CD4-positive, alpha-beta memory T cell (primary cell): ENCODE measurements around the gene DOCK9. TPM values are rescaled to one million over a fixed set of nuclear protein-coding genes. Genes with fewer than 3 reads are reported as not detected.

ENCODE experiments used
- CTCF ChIA-PET: fragments of 350-600 bp; sonication (Branson Sonifier 250); formaldehyde crosslinking; loops from one replicate; lab custom pipeline; 2021; ENCODE audit warnings: inconsistent platforms; ENCODE audit not compliant: partially characterized antibody; lab: Charles Lee
- POLR2A ChIA-PET: fragments of 350-600 bp; sonication (Branson Sonifier 250); formaldehyde crosslinking; loops from one replicate; lab custom pipeline; 2021; ENCODE audit not compliant: partially characterized antibody; lab: Charles Lee
- DNase-seq, 5 donors: peaks; one replicate each; pipeline versions ENCODE4 v3.0.0 to v3.0.0-alpha.2; 2020 to 2022; ENCODE audit warnings: mixed read lengths in 1 of 5
- H3K27ac ChIP-seq: one replicate; pipeline ENCODE4 v1.7.0; 2013; ENCODE audit warnings: low read depth, low read length
- H3K27me3 ChIP-seq: 2 replicates; pipeline ENCODE4 v1.7.0; 2013; ENCODE audit warnings: mild to moderate bottlenecking, low read length, moderate library complexity; ENCODE audit not compliant: insufficient read depth
- H3K36me3 ChIP-seq: 2 replicates; pipeline ENCODE4 v1.7.0; 2013; ENCODE audit warnings: mild to moderate bottlenecking, low read length, moderate library complexity; ENCODE audit not compliant: insufficient read depth
- H3K4me1 ChIP-seq: 2 replicates; pipeline ENCODE4 v1.7.0; 2013; ENCODE audit warnings: mild to moderate bottlenecking, low read length, moderate library complexity; ENCODE audit not compliant: insufficient read depth
- H3K4me3 ChIP-seq, 2 donors: one replicate each; pipeline ENCODE4 v1.7.0; 2013; ENCODE audit warnings: low read length in 2 of 2, mild to moderate bottlenecking in 1 of 2
- H3K9me3 ChIP-seq, 2 donors: one replicate each; pipeline ENCODE4 v1.7.0; 2013; ENCODE audit warnings: low read length in 2 of 2, control low read depth in 1 of 2; ENCODE audit not compliant: control insufficient read depth in 1 of 2
- H3K27ac Mint-ChIP-seq, 7 donors: one replicate each; pipeline ENCODE4 v1.8.0; 2020 to 2021; ENCODE audit warnings: mixed read lengths in 7 of 7, mild to moderate bottlenecking in 6 of 7, inconsistent platforms in 3 of 7, moderate library complexity in 3 of 7
- H3K27me3 Mint-ChIP-seq, 2 donors: one replicate each; pipeline ENCODE4 v1.8.0; 2020 to 2021; ENCODE audit warnings: mixed read lengths in 2 of 2
- H3K36me3 Mint-ChIP-seq, 2 donors: one replicate each; pipeline ENCODE4 v1.8.0; 2020 to 2021; ENCODE audit warnings: mixed read lengths in 2 of 2, inconsistent platforms in 1 of 2, mild to moderate bottlenecking in 1 of 2
- H3K4me1 Mint-ChIP-seq, 4 donors: one replicate each; pipeline ENCODE4 v1.8.0; 2020 to 2021; ENCODE audit warnings: mixed read lengths in 4 of 4, mild to moderate bottlenecking in 1 of 4
- H3K4me3 Mint-ChIP-seq, 8 donors: one replicate each; pipeline ENCODE4 v1.8.0; 2020 to 2021; ENCODE audit warnings: mixed read lengths in 8 of 8, mild to moderate bottlenecking in 7 of 8, moderate library complexity in 6 of 8, inconsistent platforms in 3 of 8
- H3K9me3 Mint-ChIP-seq, 8 donors: one replicate each; pipeline ENCODE4 v1.8.0; 2020 to 2021; ENCODE audit warnings: mixed read lengths in 8 of 8, mild to moderate bottlenecking in 5 of 8, inconsistent platforms in 3 of 8, moderate library complexity in 1 of 8
- intact Hi-C: fragments of 100-400 bp; cut with micrococcal nuclease; formaldehyde crosslinking; loops from one replicate; pipeline ENCODE4 v1.15.1; 2023
- polyA plus RNA-seq, 2 donors: library from polyadenylated mRNA; unstranded; fragments of 300-500 nt; fragmentation: Illumina TruSeq; gene quantifications; one replicate each; pipeline ENCODE4 v1.2.3, GENCODE V29; 2021
- total RNA-seq, 2 experiments: library from RNA; stranded (reverse); gene quantifications; one replicate each; pipeline ENCODE4 v1.2.3, GENCODE V29; 2021

The DOCK9 gene
- total and polyA plus RNA-seq, 4 experiments from 2014 or later: 6.3 to 197 (median 119) TPM

DNA sequence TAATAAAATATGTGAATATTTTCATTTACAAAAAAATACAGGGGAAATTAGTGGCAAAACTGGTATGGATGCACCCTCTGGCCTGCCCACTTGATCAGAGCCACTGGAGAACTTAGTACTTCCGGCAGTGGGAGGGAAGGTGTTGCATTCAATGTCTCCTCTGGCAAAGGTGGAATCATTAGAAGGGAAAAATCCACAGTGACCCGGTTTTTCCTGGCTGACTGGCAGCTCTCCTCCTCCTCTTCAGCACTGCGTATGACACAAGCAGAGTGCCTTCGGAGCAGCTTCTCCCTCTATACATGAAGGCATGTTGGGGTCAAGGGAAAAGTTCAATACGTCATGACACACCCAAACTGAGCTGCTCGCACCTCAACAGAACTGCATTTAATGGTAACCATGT is 123.4 kb downstream of the DOCK9 start:
- H3K36me3 Mint-ChIP-seq: peaks cover 50 to 77% of the 10 kb centered on the region in 2 donors
- no peaks in the 10 kb centered on the region for H3K27me3 Mint-ChIP-seq
- Histone ChIP-seq H3K36me3 (peaks cover 45% of the 10 kb centered on the region), H3K4me1 (no peaks in the 10 kb centered on the region), H3K27me3 (no peaks in the 10 kb centered on the region), H3K9me3 (no peaks in the 10 kb centered on the region), H3K4me3 (no peak overlapping the region), H3K27ac (no peak overlapping the region)
- ChIA-PET POLR2A (no interaction called here), CTCF (no interaction called here)
- H3K27ac Mint-ChIP-seq: no peak overlapping the region
- DNase-seq: no peak
- no peak overlapping the region for H3K4me3 Mint-ChIP-seq
- peaks cover 0 to 2% (median 0%) of the 10 kb centered on the region in 8 donors for H3K9me3 Mint-ChIP-seq
- intact Hi-C loops: no loop called here
- H3K4me1 Mint-ChIP-seq: no peaks in the 10 kb centered on the region

DNA sequence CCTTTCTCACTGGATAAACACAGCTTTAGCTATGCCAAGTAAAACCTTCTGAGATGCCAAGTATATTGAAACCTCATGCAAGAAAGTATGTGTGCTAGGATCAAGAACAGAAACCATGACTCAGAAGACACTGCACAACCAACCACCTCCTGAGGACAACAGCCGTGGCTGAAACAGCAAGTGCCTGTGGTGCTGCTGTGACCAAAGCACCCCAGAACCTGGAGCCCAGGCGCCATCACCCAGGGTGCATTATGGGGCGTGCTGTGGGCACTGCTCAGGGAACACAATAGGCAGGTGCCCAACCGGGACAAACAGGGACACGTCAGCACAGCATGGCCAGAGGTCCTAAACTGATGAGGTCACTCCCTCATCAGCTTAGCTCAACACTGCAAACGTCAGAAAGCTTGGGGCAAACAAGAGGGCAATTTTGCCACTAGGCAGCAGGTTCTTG is 124.1 kb downstream of the DOCK9 start:
- DNase-seq: no peak
- peaks cover 0 to 2% (median 0%) of the 10 kb centered on the region in 8 donors for H3K9me3 Mint-ChIP-seq
- peak overlapping the region in 2 of 7 donors; percentile 15 to 23 for H3K27ac Mint-ChIP-seq
- no peak overlapping the region for H3K27ac ChIP-seq
- ChIA-PET CTCF (no interaction called here), POLR2A (no interaction called here)
- intact Hi-C loops: no loop called here
- no peaks in the 10 kb centered on the region for H3K4me1 ChIP-seq
- no peak overlapping the region for H3K4me3 ChIP-seq
- peaks cover 39% of the 10 kb centered on the region for H3K36me3 ChIP-seq
- H3K27me3 ChIP-seq: no peaks in the 10 kb centered on the region
- peaks cover 45 to 72% of the 10 kb centered on the region in 2 donors for H3K36me3 Mint-ChIP-seq
- no peak overlapping the region for H3K4me3 Mint-ChIP-seq
- H3K9me3 ChIP-seq: no peaks in the 10 kb centered on the region
- H3K27me3 Mint-ChIP-seq: no peaks in the 10 kb centered on the region
- H3K4me1 Mint-ChIP-seq: no peaks in the 10 kb centered on the region

DNA sequence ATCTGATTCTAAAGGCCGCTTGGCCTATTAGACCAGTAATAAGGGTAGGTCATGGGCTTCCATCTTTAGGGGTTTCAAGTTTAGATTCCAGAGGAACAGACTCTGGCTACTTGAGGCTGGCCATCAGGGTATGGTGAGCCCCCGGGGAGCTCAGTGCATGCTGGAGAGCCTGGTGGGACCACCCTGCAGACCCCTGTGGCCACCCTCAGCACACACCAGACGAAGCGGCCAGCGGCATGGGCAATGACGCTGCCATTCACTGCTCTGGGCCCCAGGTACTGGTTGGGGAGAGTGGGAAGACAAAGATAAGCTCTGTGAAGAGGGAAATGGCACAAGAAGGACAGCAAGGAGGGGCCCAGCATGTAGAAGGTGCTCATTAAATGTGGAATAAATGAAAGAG is 126.6 kb downstream of the DOCK9 start:
- Mint-ChIP-seq H3K27me3 (no peaks in the 10 kb centered on the region), H3K9me3 (peaks cover 0 to 2% (median 0%) of the 10 kb centered on the region in 8 donors), H3K36me3 (peaks cover 53 to 68% of the 10 kb centered on the region in 2 donors), H3K4me3 (peak overlapping the region in 1 of 8 donors; percentile 17), H3K27ac (peak overlapping the region in 2 of 7 donors; percentile 63 to 89), H3K4me1 (no peaks in the 10 kb centered on the region)
- H3K27ac ChIP-seq: no peak overlapping the region
- intact Hi-C loops: no loop called here
- DNase-seq: no peak
- H3K27me3 ChIP-seq: no peaks in the 10 kb centered on the region
- H3K9me3 ChIP-seq: no peaks in the 10 kb centered on the region
- H3K4me1 ChIP-seq: no peaks in the 10 kb centered on the region
- POLR2A ChIA-PET: interaction anchor here (1.3 kb wide), 1 partner anchor 22 kb away, joined by 3 read pairs; no protein-coding TSS in a partner anchor
- H3K36me3 ChIP-seq: peaks cover 50% of the 10 kb centered on the region
- CTCF ChIA-PET: interaction anchor here (1.6 to 3.2 kb wide), 2 partner anchors 8 to 11 kb away, joined by 7 to 19 read pairs; no protein-coding TSS in a partner anchor
- H3K4me3 ChIP-seq: no peak overlapping the region

DNA sequence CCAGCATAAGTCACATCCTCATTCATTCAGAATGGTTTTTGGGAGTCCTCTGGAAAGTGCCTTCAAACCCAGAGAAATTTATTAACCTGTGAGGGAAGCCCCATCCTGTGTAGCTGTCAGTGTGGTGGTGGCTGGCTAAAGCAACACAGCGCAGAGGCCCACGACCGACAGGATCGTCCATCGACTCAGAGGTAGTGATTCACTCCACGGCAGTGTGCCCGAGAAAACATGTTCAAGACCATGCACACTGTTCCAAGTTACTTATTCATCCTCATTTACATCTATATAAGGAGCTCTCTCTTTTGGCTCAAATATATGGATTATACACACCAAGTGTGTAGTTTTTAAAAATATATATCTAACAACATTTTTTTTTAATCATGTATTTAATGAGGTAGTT is 129.1 kb downstream of the DOCK9 start:
- Histone ChIP-seq H3K9me3 (no peaks in the 10 kb centered on the region), H3K36me3 (peaks cover 52% of the 10 kb centered on the region), H3K4me3 (no peak overlapping the region), H3K4me1 (no peaks in the 10 kb centered on the region), H3K27ac (no peak overlapping the region), H3K27me3 (no peaks in the 10 kb centered on the region)
- Mint-ChIP-seq H3K4me1 (no peaks in the 10 kb centered on the region), H3K9me3 (no peaks in the 10 kb centered on the region), H3K4me3 (no peak overlapping the region), H3K27ac (no peak overlapping the region), H3K27me3 (no peaks in the 10 kb centered on the region), H3K36me3 (peaks cover 50 to 64% of the 10 kb centered on the region in 2 donors)
- DNase-seq: no peak
- intact Hi-C loops: no loop called here
- ChIA-PET CTCF (interaction anchor here (3.2 kb wide), 1 partner anchor 9 kb away, joined by 19 read pairs; no protein-coding TSS in a partner anchor), POLR2A (interaction anchor here (1.0 to 1.2 kb wide), 2 partner anchors 9 to 20 kb away, joined by 3 read pairs; no protein-coding TSS in a partner anchor)

DNA sequence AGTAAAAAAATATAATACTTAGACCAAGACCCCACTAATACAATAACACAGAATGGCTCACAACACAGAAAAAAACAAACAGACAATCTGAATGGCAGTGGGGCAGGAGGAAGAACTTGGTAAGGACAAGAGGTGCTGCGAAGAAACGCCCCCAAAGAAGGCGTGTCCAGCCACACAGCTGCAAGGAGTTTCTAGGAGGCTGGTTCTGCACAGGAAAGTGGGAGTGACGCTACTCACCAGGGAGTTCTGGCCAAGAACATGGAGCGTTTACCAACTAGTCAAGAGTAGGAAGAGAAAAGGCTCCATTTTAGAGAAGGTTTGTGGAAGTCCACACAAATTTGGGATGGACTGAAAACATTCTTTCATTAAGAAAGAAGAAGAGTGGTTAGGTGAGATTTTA is 130.1 kb downstream of the DOCK9 start:
- H3K9me3 ChIP-seq: no peaks in the 10 kb centered on the region
- ChIA-PET POLR2A (no interaction called here), CTCF (no interaction called here)
- H3K4me1 Mint-ChIP-seq: peaks cover 0 to 6% (median 4%) of the 10 kb centered on the region in 4 donors
- no peaks in the 10 kb centered on the region for H3K27me3 Mint-ChIP-seq
- no peaks in the 10 kb centered on the region for H3K4me1 ChIP-seq
- no peak overlapping the region for H3K27ac ChIP-seq
- H3K36me3 Mint-ChIP-seq: peaks cover 51 to 64% of the 10 kb centered on the region in 2 donors
- H3K9me3 Mint-ChIP-seq: no peaks in the 10 kb centered on the region
- no peaks in the 10 kb centered on the region for H3K27me3 ChIP-seq
- peak overlapping the region in 2 of 7 donors; percentile 19 to 51 for H3K27ac Mint-ChIP-seq
- intact Hi-C loops: no loop called here
- H3K36me3 ChIP-seq: peaks cover 43% of the 10 kb centered on the region
- H3K4me3 ChIP-seq: no peak overlapping the region
- DNase-seq: no peak
- H3K4me3 Mint-ChIP-seq: no peak overlapping the region

DNA sequence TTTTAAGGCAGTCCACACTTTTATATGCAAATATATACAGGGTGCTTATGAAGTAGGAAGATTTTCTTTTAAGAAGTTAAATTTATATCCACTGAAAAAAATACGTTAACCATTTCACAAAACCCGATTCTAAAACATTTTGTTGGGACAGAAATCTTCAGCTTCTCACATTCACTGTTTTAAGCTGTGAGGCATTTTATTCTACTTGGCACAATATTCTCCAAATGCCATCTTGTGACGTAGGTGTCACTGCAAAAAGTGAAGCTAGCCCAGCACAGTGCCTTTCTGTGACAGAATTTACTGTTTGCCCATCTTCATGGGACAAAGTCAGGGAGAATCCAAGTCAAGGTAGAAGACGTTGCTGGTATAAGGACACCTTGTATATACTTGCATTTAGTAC is 130.9 kb downstream of the DOCK9 start:
- no peaks in the 10 kb centered on the region for H3K27me3 Mint-ChIP-seq
- no peak overlapping the region for H3K4me3 Mint-ChIP-seq
- no peak overlapping the region for H3K4me3 ChIP-seq
- peaks cover 0 to 8% (median 5%) of the 10 kb centered on the region in 4 donors for H3K4me1 Mint-ChIP-seq
- ChIA-PET CTCF (interaction anchor here (0.6 kb wide), 1 partner anchor 315 kb away, joined by 3 read pairs; no protein-coding TSS in a partner anchor), POLR2A (no interaction called here)
- intact Hi-C loops: no loop called here
- peaks cover 51 to 65% of the 10 kb centered on the region in 2 donors for H3K36me3 Mint-ChIP-seq
- H3K9me3 Mint-ChIP-seq: no peaks in the 10 kb centered on the region
- no peak overlapping the region for H3K27ac ChIP-seq
- no peaks in the 10 kb centered on the region for H3K27me3 ChIP-seq
- peaks cover 39% of the 10 kb centered on the region for H3K36me3 ChIP-seq
- no peaks in the 10 kb centered on the region for H3K9me3 ChIP-seq
- peak overlapping the region in 1 of 7 donors; percentile 38 for H3K27ac Mint-ChIP-seq
- no peak for DNase-seq
- H3K4me1 ChIP-seq: no peaks in the 10 kb centered on the region

DNA sequence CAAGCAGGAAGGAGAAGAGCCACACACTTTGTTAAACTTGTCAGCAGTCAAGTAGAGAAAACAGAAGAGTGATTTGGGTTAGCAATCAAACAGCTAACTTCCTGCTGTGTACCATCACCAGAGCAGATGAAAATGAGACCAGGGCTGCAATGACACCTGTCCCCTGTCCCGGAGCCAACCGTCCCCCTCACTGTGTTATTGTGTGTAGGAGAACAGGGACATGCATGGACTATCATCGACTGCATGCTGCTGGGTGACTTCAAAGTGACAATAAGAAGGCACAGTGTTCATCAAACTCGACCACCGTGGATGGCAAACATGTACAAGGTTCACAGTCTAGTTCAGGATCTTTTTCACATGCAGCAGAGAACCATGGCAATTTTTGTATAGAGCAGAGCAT is 131.3 kb downstream of the DOCK9 start:
- DNase-seq: no peak
- Histone ChIP-seq H3K36me3 (peaks cover 39% of the 10 kb centered on the region), H3K9me3 (no peaks in the 10 kb centered on the region), H3K4me3 (no peak overlapping the region), H3K4me1 (no peaks in the 10 kb centered on the region), H3K27me3 (no peaks in the 10 kb centered on the region), H3K27ac (no peak overlapping the region)
- POLR2A ChIA-PET: no interaction called here
- intact Hi-C loops: no loop called here
- CTCF ChIA-PET: interaction anchor here (0.6 kb wide), 1 partner anchor 315 kb away, joined by 3 read pairs; no protein-coding TSS in a partner anchor
- Mint-ChIP-seq H3K4me1 (peaks cover 0 to 8% (median 5%) of the 10 kb centered on the region in 4 donors), H3K36me3 (peaks cover 49 to 63% of the 10 kb centered on the region in 2 donors), H3K9me3 (no peaks in the 10 kb centered on the region), H3K27me3 (no peaks in the 10 kb centered on the region), H3K27ac (peak overlapping the region in 2 of 7 donors; percentile 22 to 38), H3K4me3 (no peak overlapping the region)
